Measurements from ENCODE around the gene CLCF1.

The CLCF1 gene

GRCh38 chr11:67372993-67373647 lies at the start of gene CLCF1:
Gene CLCF1 (minus strand): TSS chr11:67373598. CDS start chr11:67373539, 59 bp downstream.
- peak; percentile 82 for DNase-seq (ENCODE audit: low spot score)

GRCh38 chr11:67422891-67423290 lies 49.5 kb upstream of the CLCF1 start:
- no peak for DNase-seq (ENCODE audit: low spot score)

GRCh38 chr11:67421430-67422031 lies 48.1 kb upstream of the CLCF1 start:
- no peak for DNase-seq (ENCODE audit: low spot score)

GRCh38 chr11:67420646-67421429 lies 47.4 kb upstream of the CLCF1 start:
- DNase-seq (ENCODE audit: low spot score), result peak; percentile 98

- no peak for DNase-seq (ENCODE audit: low spot score)
These were observed 46.8 kb upstream of the CLCF1 start for GRCh38 chr11:67420147-67420645.

GRCh38 chr11:67419325-67420049 lies 46.1 kb upstream of the CLCF1 start:
- DNase-seq (ENCODE audit: low spot score), result no peak

- DNase-seq (ENCODE audit: low spot score), result no peak
These were observed 45.3 kb upstream of the CLCF1 start for GRCh38 chr11:67418476-67419281.

- no peak for DNase-seq (ENCODE audit: low spot score)
These were observed 44.0 kb upstream of the CLCF1 start for GRCh38 chr11:67417425-67417824.

- DNase-seq (ENCODE audit: low spot score), result no peak
These were observed 43.3 kb upstream of the CLCF1 start for GRCh38 chr11:67416416-67417335.

- DNase-seq (ENCODE audit: low spot score), result no peak
These were observed 42.3 kb upstream of the CLCF1 start, which contains the start of gene CARNS1 for GRCh38 chr11:67415501-67416304. Gene CARNS1 (plus strand): TSS chr11:67415678. CDS start chr11:67416200, 522 bp downstream.

- DNase-seq (ENCODE audit: low spot score), result no peak
These were observed 40.0 kb upstream of the CLCF1 start for GRCh38 chr11:67413266-67413849.

- no peak for DNase-seq (ENCODE audit: low spot score)
These were observed 39.2 kb upstream of the CLCF1 start for GRCh38 chr11:67412495-67413179.

- no peak for DNase-seq (ENCODE audit: low spot score)
These were observed 38.4 kb upstream of the CLCF1 start for GRCh38 chr11:67411785-67412152.

- no peak for DNase-seq (ENCODE audit: low spot score)
These were observed 37.8 kb upstream of the CLCF1 start for GRCh38 chr11:67410984-67411784.

GRCh38 chr11:67410369-67410831 lies 37.0 kb upstream of the CLCF1 start:
- no peak for DNase-seq (ENCODE audit: low spot score)

- DNase-seq (ENCODE audit: low spot score), result no peak
These were observed 36.5 kb upstream of the CLCF1 start for GRCh38 chr11:67409781-67410368.

GRCh38 chr11:67409261-67409666 lies 35.9 kb upstream of the CLCF1 start:
- no peak for DNase-seq (ENCODE audit: low spot score)

All from ecto neural progenitor cell (in vitro differentiated cells).